ENCODE measurements around the gene N4BP2L2. TPM values are rescaled to one million over a fixed set of nuclear protein-coding genes. Genes with fewer than 3 reads are reported as not detected.

The N4BP2L2 gene
- total RNA-seq, 2 experiments from 2014 or later: 57.5 to 76.3 TPM

- ChIA-PET CTCF (ENCODE audit: unreplicated experiment) (interaction anchor here (1.1 to 1.2 kb wide), 2 partner anchors 14 to 55 kb away, joined by 5 to 6 read pairs; no protein-coding TSS in a partner anchor), POLR2A (interaction anchor here (0.6 to 5.1 kb wide), 12 partner anchors 9 to 546 kb away, joined by 3 to 57 read pairs (median 5); no protein-coding TSS in a partner anchor)
- TF ChIP-seq CTCF (conservative IDR thresholded peaks at IDR 0.05; ENCODE audit: low read length): no peak
- TF ChIP-seq EZH2phosphoT487 (IDR thresholded peaks at IDR 0.05; ENCODE audit: borderline replicate concordance, low read depth, low read length): no peak
- H4K20me1 ChIP-seq (ENCODE audit: insufficient read depth, low read length): peaks cover 30% of the 10 kb centered on the region
- peak overlapping the region; percentile 49; the same call in 1 of the 2 replicates for H2AFZ ChIP-seq (ENCODE audit: low read length)
- BruUV-seq (replicated peaks): no TSS peak
- peak overlapping the region; percentile 77 for H3K27ac ChIP-seq (ENCODE audit: low read depth, low read length, poor library complexity, severe bottlenecking)
- peak overlapping the region; percentile 85 for H3K4me2 ChIP-seq (ENCODE audit: low read length)
- H3K9me2 ChIP-seq (ENCODE audit: insufficient read depth, low read length): no peaks in the 10 kb centered on the region
- intact Hi-C loops (cut with micrococcal nuclease; ENCODE audit: unreplicated experiment): loop anchor here (1.0 to 10.0 kb wide), 4 partner anchors 63 to 1142 kb away; partner anchors contain the start of genes BRCA2 and ZAR1L
- peak overlapping the region; percentile 91 for H3K4me3 ChIP-seq (ENCODE audit: low read depth, low read length, poor library complexity, severe bottlenecking)
- no peaks in the 10 kb centered on the region for H3K36me3 ChIP-seq (ENCODE audit: insufficient read depth, low read length)
- no peaks in the 10 kb centered on the region for H3K9me3 ChIP-seq (ENCODE audit: low read length)
- peaks cover 35% of the 10 kb centered on the region for H3K4me1 ChIP-seq (ENCODE audit: insufficient read depth, low read length, poor library complexity, severe bottlenecking)
- peaks cover 51% of the 10 kb centered on the region for H3K79me2 ChIP-seq (ENCODE audit: insufficient read depth, low read depth, low read length)
- DNase-seq (ENCODE audit: low spot score): peak; percentile 81
These were observed 48.6 kb upstream of the N4BP2L2 start for GRCh38 chr13:32587011-32587810.

GRCh38 chr13:32586080-32586900 is 47.7 kb upstream of the N4BP2L2 start, which contains the start of gene PDS5B:
Gene PDS5B (plus strand): TSS chr13:32586452. CDS start chr13:32648773, 62,321 bp downstream.
- Histone ChIP-seq H3K9me2 (ENCODE audit: insufficient read depth, low read length) (no peaks in the 10 kb centered on the region), H3K4me3 (ENCODE audit: low read depth, low read length, poor library complexity, severe bottlenecking) (peak within 1 kb of the TSS; percentile 91), H2AFZ (ENCODE audit: low read length) (peak within 1 kb of the TSS; percentile 97), H3K79me2 (ENCODE audit: insufficient read depth, low read depth, low read length) (peaks cover 42% of the 10 kb centered on the region), H3K4me1 (ENCODE audit: insufficient read depth, low read length, poor library complexity, severe bottlenecking) (peaks cover 32% of the 10 kb centered on the region), H3K9me3 (ENCODE audit: low read length) (no peaks in the 10 kb centered on the region), H3K36me3 (ENCODE audit: insufficient read depth, low read length) (no peaks in the 10 kb centered on the region), H4K20me1 (ENCODE audit: insufficient read depth, low read length) (peaks cover 24% of the 10 kb centered on the region), H3K4me2 (ENCODE audit: low read length) (peak within 1 kb of the TSS; percentile 87), H3K27ac (ENCODE audit: low read depth, low read length, poor library complexity, severe bottlenecking) (peak within 1 kb of the TSS; percentile 81)
- TF ChIP-seq EZH2phosphoT487 (IDR thresholded peaks at IDR 0.05; ENCODE audit: borderline replicate concordance, low read depth, low read length) (no peak), CTCF (conservative IDR thresholded peaks at IDR 0.05; ENCODE audit: low read length) (peak; percentile 84)
- peak; percentile 95 for DNase-seq (ENCODE audit: low spot score)
- no TSS peak for BruUV-seq (replicated peaks)
- ChIA-PET POLR2A (interaction anchor here (0.7 to 5.1 kb wide), 9 partner anchors 14 to 1387 kb away, joined by 3 to 57 read pairs (median 6); no protein-coding TSS in a partner anchor), CTCF (ENCODE audit: unreplicated experiment) (interaction anchor here (0.7 to 1.0 kb wide), 2 partner anchors 56 to 59 kb away, joined by 3 read pairs; no protein-coding TSS in a partner anchor)
- intact Hi-C loops (cut with micrococcal nuclease; ENCODE audit: unreplicated experiment): loop anchor here (1.0 to 10.0 kb wide), 6 partner anchors 53 to 1143 kb away; partner anchors contain the start of genes BRCA2 and ZAR1L

All from OCI-LY7 (cell line).